HuH-7.5 (cell line): ENCODE measurements around the gene CCDC93.

Experiments
- DNase-seq: peaks from one replicate; pipeline ENCODE4 v3.0.0; 2011; ENCODE audit warnings: low spot score

The CCDC93 gene

GRCh38 chr2:118013724-118014491 is at the start of gene CCDC93:
Gene CCDC93, minus strand, starts transcription at chr2:118014070. Its CDS starts 75 bp downstream, at chr2:118013995.
- DNase-seq: peak; percentile 97

- no peak for DNase-seq
Measured at GRCh38 chr2:118062669-118063068, 48.8 kb upstream of the CCDC93 start.

GRCh38 chr2:118062048-118062447 is 48.2 kb upstream of the CCDC93 start:
- no peak for DNase-seq

GRCh38 chr2:118061135-118061955 is 47.5 kb upstream of the CCDC93 start:
- no peak for DNase-seq

- DNase-seq: no peak
Measured at GRCh38 chr2:118059919-118060478, 46.1 kb upstream of the CCDC93 start.

- DNase-seq: no peak
Measured at GRCh38 chr2:118058951-118059350, 45.1 kb upstream of the CCDC93 start.

GRCh38 chr2:118056801-118057200 is 42.9 kb upstream of the CCDC93 start:
- no peak for DNase-seq

- DNase-seq: no peak
Measured at GRCh38 chr2:118056165-118056534, 42.3 kb upstream of the CCDC93 start.

GRCh38 chr2:118055512-118056164 is 41.8 kb upstream of the CCDC93 start:
- DNase-seq: no peak

- DNase-seq: no peak
Measured at GRCh38 chr2:118054213-118055008, 40.5 kb upstream of the CCDC93 start.

GRCh38 chr2:118053681-118054080 is 39.8 kb upstream of the CCDC93 start:
- no peak for DNase-seq

GRCh38 chr2:118052474-118052873 is 38.6 kb upstream of the CCDC93 start:
- no peak for DNase-seq

- DNase-seq: no peak
Measured at GRCh38 chr2:118051826-118052358, 38.0 kb upstream of the CCDC93 start.

GRCh38 chr2:118050974-118051373 is 37.1 kb upstream of the CCDC93 start:
- DNase-seq: no peak

- DNase-seq: no peak
Measured at GRCh38 chr2:118050386-118050785, 36.5 kb upstream of the CCDC93 start.

- no peak for DNase-seq
Measured at GRCh38 chr2:118049816-118050140, 35.9 kb upstream of the CCDC93 start.

GRCh38 chr2:118049140-118049815 is 35.4 kb upstream of the CCDC93 start:
- no peak for DNase-seq

GRCh38 chr2:118048401-118048800 is 34.5 kb upstream of the CCDC93 start:
- DNase-seq: no peak

- DNase-seq: no peak
Measured at GRCh38 chr2:118047380-118047826, 33.5 kb upstream of the CCDC93 start.

GRCh38 chr2:118046634-118047210 is 32.9 kb upstream of the CCDC93 start:
- no peak for DNase-seq
